ENCODE results near the gene GRHPR. TPM values are rescaled to one million over a fixed set of nuclear protein-coding genes. Genes with fewer than 3 reads are reported as not detected.

The GRHPR gene
- total RNA-seq, 1 donor from 2014 or later: 131 TPM

DNA sequence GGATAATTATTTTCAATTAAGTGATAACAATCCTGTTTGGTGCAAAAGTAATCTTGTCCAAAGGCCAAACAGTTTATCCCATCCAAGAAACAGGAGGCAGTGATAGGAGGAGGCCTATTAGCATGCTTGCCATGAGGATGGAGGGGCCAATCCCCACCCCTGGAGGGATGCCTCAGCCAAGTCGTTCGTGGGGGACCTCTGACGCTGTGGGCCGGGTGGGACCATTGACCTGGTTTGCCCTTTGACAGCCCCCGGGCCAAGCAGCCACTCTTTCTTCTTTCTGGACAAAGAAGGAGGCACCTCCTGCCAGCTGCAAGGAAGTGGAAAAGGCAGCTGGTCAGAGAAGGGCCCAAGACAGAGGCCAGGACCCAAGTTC, 39.5 kb upstream of the GRHPR start:
- Histone ChIP-seq H3K4me1 (no peaks in the 10 kb centered on the region), H3K27me3 (no peaks in the 10 kb centered on the region), H3K9me3 (no peaks in the 10 kb centered on the region), H3K36me3 (no peaks in the 10 kb centered on the region), H3K27ac (no peak overlapping the region), H3K4me3 (no peak overlapping the region)
- no peak for DNase-seq (ENCODE audit: low spot score in 2 of 2)
- TF ChIP-seq, protein P1, sequence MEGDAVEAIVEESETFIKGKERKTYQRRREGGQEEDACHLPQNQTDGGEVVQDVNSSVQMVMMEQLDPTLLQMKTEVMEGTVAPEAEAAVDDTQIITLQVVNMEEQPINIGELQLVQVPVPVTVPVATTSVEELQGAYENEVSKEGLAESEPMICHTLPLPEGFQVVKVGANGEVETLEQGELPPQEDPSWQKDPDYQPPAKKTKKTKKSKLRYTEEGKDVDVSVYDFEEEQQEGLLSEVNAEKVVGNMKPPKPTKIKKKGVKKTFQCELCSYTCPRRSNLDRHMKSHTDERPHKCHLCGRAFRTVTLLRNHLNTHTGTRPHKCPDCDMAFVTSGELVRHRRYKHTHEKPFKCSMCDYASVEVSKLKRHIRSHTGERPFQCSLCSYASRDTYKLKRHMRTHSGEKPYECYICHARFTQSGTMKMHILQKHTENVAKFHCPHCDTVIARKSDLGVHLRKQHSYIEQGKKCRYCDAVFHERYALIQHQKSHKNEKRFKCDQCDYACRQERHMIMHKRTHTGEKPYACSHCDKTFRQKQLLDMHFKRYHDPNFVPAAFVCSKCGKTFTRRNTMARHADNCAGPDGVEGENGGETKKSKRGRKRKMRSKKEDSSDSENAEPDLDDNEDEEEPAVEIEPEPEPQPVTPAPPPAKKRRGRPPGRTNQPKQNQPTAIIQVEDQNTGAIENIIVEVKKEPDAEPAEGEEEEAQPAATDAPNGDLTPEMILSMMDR (IDR thresholded peaks at IDR 0.05): no peak
- intact Hi-C loops (cut with DNase I): no loop called here

DNA sequence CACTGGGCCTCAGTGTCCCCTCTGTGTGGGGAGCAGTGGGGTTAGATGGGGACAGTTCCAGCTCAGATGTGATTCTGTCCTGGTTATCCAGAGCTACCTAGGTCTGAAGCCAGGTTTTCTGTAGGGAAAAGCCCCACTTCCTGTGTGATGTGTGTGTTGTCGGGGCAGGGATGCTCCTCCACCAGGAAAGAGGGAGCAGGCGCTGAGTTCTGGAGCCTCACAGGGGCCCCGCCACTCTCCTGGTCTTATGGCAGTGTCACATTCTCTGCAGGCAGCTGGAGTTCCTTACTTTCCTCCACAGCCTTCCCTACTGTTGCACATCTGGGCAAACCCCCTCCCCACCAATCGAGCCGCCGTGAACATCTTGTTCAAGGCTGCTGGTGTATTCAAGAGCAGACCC, 39.1 kb upstream of the GRHPR start:
- DNase-seq (ENCODE audit: low spot score in 2 of 2): no peak
- H3K36me3 ChIP-seq: no peaks in the 10 kb centered on the region
- H3K27me3 ChIP-seq: no peaks in the 10 kb centered on the region
- no peaks in the 10 kb centered on the region for H3K9me3 ChIP-seq
- no peak overlapping the region for H3K27ac ChIP-seq
- intact Hi-C loops (cut with DNase I): no loop called here
- no peaks in the 10 kb centered on the region for H3K4me1 ChIP-seq
- TF ChIP-seq, protein P1 (IDR thresholded peaks at IDR 0.05): no peak
- H3K4me3 ChIP-seq: no peak overlapping the region

DNA sequence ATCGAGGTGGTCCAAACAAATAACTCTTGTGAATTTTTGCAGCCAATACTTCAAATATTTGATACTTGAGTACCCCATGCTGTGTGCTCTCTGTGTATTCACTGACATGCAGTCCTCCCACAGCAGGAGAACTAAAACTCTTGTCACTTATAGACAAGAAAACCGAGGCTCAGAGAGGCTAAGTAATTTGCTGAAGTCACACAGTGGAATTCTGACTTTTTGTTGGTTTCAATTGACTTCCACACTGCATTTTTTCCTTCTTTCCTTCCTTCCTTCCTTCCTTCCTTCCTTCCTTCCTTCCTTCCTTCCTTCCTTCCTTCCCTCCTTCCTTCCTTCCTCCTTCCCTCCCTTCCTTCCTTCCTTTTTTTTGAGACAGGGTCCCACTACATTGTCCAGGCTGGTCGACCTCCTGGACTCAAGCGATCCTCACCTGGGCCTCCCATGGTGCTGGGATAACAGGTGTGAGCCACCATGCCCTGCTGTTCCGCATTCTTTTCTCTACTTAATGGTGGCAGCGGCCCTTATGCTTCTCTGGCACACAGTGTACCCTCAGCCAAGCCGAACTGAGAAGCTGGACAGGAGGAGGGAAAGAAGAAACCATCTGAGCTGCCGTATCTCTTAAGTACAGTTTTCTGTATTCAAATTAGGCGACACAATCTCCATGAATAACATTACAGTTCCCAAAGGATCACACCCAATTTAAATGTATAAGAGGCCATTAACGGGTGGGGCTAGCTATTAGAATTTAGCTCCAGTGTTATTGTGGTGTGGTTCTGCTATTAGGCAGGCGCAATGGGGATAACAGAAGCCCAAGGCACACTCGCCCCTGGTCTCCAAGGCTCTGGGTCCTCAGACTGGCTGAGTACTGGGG, 38.4 kb upstream of the GRHPR start:
- TF ChIP-seq, protein P1 (IDR thresholded peaks at IDR 0.05): no peak
- Histone ChIP-seq H3K9me3 (no peaks in the 10 kb centered on the region), H3K36me3 (no peaks in the 10 kb centered on the region), H3K27me3 (no peaks in the 10 kb centered on the region), H3K4me3 (no peak overlapping the region), H3K4me1 (no peaks in the 10 kb centered on the region), H3K27ac (no peak overlapping the region)
- no peak for DNase-seq (ENCODE audit: low spot score in 2 of 2)
- intact Hi-C loops (cut with DNase I): no loop called here

DNA sequence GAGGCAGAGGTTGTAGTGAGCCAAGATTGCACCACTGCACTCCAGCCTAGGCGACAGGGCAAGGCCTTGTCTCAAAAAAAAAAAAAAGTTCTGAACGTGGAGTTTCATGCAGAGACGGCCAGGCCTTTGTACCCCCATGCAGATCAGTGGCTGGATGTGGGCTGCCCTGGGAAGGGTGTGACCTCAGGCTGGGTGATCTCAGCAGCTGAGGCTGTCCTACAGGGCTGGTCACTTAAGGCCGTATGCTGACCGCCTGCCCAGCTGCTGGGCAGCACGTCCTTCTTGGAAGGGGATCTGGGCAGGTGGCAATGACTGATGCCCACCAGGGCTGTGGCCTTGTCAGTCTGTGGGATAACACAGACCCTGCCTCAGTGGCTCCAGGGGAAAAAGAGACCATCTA, 37.2 kb upstream of the GRHPR start:
- H3K27ac ChIP-seq: no peak overlapping the region
- H3K4me1 ChIP-seq: no peaks in the 10 kb centered on the region
- H3K27me3 ChIP-seq: no peaks in the 10 kb centered on the region
- no peaks in the 10 kb centered on the region for H3K36me3 ChIP-seq
- no peak overlapping the region for H3K4me3 ChIP-seq
- TF ChIP-seq, protein P1 (IDR thresholded peaks at IDR 0.05): no peak
- DNase-seq (ENCODE audit: low spot score in 2 of 2): no peak
- no peaks in the 10 kb centered on the region for H3K9me3 ChIP-seq
- intact Hi-C loops (cut with DNase I): no loop called here

DNA sequence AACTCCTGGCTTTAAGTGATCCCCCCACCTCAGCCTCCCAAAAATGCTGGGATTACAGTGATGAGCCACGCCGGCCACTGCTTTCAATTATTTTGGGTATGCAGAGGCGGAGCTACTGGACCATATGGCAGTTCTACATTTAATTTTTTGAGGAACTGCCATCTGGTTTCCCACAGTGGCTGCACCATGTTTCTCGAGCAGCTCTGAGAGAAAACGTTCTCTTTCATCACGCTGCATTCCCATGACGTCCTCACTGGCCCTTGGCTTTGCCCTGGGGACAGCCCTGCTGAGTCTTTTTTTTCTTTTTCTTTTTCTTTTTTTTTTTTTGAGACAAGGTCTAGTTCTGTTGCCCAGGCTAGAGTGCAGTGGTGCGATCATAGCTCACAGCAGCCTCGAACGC, 35.5 kb upstream of the GRHPR start:
- H3K27ac ChIP-seq: no peak overlapping the region
- intact Hi-C loops (cut with DNase I): no loop called here
- DNase-seq (ENCODE audit: low spot score in 2 of 2): no peak
- no peaks in the 10 kb centered on the region for H3K9me3 ChIP-seq
- TF ChIP-seq, protein P1 (IDR thresholded peaks at IDR 0.05): no peak
- no peaks in the 10 kb centered on the region for H3K4me1 ChIP-seq
- no peak overlapping the region for H3K4me3 ChIP-seq
- H3K27me3 ChIP-seq: no peaks in the 10 kb centered on the region
- H3K36me3 ChIP-seq: no peaks in the 10 kb centered on the region

Measured in ascending aorta (tissue), 2 donors.